ENCODE results near the gene FCF1.
"Not testable (repeated sequence)": the region's sequence is repeated elsewhere in the genome, so short reads cannot be mapped to it uniquely, and the experiment has no call there.

FCF1 gene

DNA sequence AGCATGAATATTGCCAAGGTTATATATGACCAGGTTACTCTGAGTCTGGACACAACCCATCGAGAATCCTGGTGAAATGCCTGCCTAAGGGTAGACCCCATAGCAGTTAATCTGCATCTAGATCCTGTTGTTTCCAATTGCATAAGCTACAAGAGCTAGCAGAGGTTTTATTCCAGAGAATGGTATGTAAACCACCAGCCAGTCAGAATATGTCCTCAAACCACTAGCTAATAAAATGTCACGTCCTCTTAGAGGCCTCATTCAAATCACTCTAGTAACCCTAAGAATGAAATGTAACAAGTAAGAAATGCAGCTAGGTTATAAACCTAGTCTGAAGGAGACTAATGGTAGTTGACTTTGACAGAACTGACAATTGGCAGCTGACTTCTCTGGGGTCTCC lies 41.2 kb downstream of the FCF1 start:
- in situ Hi-C loops (cut with MboI; ENCODE audit: low pct_unique_long_range_greater_than_20kb, low sequenced_read_pairs, unreplicated experiment), result no loop called here
- TF ChIP-seq, protein P1, sequence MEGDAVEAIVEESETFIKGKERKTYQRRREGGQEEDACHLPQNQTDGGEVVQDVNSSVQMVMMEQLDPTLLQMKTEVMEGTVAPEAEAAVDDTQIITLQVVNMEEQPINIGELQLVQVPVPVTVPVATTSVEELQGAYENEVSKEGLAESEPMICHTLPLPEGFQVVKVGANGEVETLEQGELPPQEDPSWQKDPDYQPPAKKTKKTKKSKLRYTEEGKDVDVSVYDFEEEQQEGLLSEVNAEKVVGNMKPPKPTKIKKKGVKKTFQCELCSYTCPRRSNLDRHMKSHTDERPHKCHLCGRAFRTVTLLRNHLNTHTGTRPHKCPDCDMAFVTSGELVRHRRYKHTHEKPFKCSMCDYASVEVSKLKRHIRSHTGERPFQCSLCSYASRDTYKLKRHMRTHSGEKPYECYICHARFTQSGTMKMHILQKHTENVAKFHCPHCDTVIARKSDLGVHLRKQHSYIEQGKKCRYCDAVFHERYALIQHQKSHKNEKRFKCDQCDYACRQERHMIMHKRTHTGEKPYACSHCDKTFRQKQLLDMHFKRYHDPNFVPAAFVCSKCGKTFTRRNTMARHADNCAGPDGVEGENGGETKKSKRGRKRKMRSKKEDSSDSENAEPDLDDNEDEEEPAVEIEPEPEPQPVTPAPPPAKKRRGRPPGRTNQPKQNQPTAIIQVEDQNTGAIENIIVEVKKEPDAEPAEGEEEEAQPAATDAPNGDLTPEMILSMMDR (IDR thresholded peaks at IDR 0.05; ENCODE audit: extremely low read depth, insufficient read depth, missing control alignments), result no peak
- DNase-seq (ENCODE audit: low spot score), result no peak

DNA sequence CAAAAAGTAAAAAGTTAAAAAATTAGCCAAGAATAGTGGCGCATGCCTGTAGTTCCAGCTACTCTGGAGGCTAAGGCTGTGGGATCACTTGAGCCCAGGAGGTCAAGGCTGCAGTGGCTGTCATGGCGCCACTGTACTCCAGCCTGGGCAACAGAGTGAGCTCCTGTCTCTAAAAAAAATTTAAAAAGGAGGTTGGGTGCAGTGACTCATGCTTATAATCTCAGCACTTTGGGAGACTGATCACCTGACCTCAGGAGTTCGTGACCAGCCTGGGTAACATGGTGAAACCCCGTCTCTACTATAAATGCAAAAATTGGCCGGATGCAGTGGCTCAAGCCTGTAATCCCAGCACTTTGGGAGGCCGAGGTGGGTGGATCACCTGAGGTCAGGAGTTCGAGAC lies 42.0 kb downstream of the FCF1 start:
- TF ChIP-seq, protein P1 (IDR thresholded peaks at IDR 0.05; ENCODE audit: extremely low read depth, insufficient read depth, missing control alignments), result no peak
- DNase-seq (ENCODE audit: low spot score), result no peak
- in situ Hi-C loops (cut with MboI; ENCODE audit: low pct_unique_long_range_greater_than_20kb, low sequenced_read_pairs, unreplicated experiment), result no loop called here

DNA sequence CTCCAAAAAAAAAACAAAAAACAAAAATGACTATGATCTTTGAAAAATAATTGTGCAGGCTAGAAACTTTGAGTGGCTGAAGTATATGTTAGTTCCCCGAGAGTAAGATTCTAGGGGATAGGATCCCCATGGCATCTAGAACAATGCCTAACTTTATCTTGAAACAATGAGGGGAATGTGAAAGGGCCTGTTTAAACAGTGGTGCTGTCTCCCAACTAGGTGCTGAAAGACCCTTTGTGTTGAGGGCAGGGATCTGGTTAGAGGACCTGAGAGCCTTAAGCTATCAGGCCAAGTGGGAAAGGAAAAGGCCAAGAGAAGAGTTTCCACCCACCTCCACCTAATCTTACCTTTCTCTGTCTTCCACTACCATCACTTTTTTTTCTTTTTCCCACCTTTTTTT lies 43.4 kb downstream of the FCF1 start:
- TF ChIP-seq, protein P1 (IDR thresholded peaks at IDR 0.05; ENCODE audit: extremely low read depth, insufficient read depth, missing control alignments), result no peak
- DNase-seq (ENCODE audit: low spot score), result no peak
- in situ Hi-C loops (cut with MboI; ENCODE audit: low pct_unique_long_range_greater_than_20kb, low sequenced_read_pairs, unreplicated experiment), result no loop called here

DNA sequence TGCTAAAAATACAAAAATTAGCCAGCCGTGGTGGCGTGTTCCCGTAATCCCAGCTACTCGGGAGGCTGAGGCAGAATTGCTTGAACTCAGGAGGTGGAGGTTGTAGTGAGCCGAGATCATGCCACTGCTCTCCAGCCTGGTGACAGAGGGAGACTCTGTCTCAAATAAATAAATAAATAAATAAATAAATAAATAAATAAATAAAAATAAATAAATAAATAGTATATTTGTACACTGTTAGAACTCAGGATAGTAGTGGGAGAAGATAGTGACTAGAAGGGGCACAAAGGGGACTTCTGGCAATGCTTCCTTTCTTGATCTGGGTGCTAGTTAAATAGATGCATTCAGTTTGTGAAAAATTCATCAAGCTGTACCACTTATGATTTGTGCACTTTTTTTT lies 45.6 kb downstream of the FCF1 start:
- in situ Hi-C loops (cut with MboI; ENCODE audit: low pct_unique_long_range_greater_than_20kb, low sequenced_read_pairs, unreplicated experiment); DNase-seq (ENCODE audit: low spot score): not testable (repeated sequence)

DNA sequence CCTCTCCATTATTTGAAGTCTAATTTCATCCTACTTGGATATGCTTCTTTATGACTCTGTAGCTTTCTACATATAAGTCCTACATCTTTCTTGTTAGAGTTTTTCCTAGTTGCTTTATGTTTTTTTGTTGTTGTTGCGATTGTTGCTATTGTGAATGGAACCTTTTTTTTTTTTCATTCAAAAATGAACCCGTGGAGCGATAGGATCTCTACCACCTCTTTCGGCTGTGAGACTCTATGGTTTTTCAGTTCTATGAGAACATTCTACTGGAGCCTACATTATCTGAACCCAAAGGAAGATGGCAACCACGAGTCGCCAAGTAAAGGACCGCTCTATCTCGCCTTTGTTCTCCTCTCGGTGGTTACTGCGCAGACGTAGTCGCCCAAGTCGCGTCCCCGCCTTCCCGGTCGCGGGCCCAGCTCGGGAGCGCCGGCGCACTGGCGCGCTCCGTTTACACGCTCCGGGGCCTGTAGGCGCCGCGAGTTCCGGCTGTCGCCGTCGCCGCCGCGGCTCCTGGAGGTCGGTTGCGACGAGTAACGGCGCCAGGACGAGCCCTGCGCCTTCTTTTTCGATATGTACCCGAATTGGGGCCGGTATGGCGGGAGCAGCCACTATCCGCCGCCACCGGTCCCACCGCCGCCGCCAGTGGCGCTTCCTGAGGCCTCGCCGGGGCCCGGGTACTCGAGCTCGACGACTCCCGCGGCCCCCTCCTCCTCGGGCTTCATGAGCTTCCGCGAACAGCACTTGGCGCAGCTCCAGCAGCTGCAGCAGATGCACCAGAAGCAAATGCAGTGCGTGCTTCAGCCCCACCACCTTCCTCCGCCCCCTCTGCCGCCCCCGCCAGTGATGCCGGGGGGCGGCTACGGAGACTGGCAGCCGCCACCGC lies 50.2 kb downstream of the FCF1 start, which contains the start of gene YLPM1:
Gene YLPM1 (plus strand): TSS at position 400 of the 886 bp plus-strand sequence. CDS start 174 bp downstream, at position 574.
- in situ Hi-C loops (cut with MboI; ENCODE audit: low pct_unique_long_range_greater_than_20kb, low sequenced_read_pairs, unreplicated experiment), result no loop called here
- TF ChIP-seq, protein P1 (IDR thresholded peaks at IDR 0.05; ENCODE audit: extremely low read depth, insufficient read depth, missing control alignments), result peak; percentile 46
- DNase-seq (ENCODE audit: low spot score), result peak; percentile 95

DNA sequence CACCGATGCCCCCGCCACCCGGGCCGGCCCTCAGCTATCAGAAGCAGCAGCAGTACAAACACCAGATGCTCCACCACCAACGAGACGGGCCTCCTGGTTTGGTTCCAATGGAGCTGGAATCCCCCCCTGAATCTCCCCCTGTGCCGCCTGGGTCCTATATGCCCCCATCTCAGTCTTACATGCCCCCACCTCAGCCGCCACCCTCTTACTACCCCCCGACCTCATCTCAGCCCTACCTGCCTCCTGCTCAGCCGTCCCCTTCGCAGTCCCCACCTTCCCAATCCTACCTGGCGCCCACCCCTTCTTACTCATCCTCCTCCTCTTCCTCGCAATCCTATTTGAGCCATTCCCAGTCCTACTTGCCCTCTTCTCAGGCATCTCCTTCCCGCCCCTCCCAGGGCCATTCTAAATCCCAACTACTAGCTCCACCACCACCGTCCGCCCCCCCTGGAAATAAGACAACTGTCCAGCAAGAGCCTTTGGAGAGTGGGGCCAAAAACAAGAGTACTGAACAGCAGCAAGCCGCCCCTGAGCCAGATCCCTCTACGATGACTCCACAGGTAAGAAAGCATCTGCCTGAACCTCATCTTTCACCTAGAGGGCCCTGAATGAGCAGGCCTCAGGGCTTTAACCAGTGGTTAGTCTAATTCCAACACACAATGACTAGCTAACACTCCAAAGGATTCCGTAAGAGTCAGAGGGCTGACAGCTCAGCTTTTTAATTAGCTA lies 51.0 kb downstream of the FCF1 start:
- in situ Hi-C loops (cut with MboI; ENCODE audit: low pct_unique_long_range_greater_than_20kb, low sequenced_read_pairs, unreplicated experiment), result no loop called here
- TF ChIP-seq, protein P1 (IDR thresholded peaks at IDR 0.05; ENCODE audit: extremely low read depth, insufficient read depth, missing control alignments), result no peak
- DNase-seq (ENCODE audit: low spot score), result no peak

DNA sequence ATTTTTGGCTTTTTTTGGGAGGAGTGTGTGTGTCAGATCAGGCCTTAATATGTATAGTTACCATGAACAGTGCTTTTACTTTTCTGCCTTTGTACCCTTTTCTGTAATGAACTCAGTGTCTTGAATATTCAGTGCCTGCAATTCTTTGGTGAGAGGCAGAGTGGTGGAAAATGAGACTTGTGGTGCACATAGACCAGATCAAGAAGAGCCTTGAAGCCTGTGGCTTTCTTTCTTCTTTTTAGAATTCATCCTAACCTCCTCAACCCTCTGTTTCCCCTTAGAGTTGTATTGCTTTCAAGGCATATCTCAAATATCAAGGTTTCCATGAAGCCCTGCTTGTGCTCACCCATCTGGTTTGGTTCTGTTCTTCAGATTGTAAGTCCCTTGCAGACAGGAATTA lies 52.8 kb downstream of the FCF1 start:
- in situ Hi-C loops (cut with MboI; ENCODE audit: low pct_unique_long_range_greater_than_20kb, low sequenced_read_pairs, unreplicated experiment), result no loop called here
- DNase-seq (ENCODE audit: low spot score), result no peak
- TF ChIP-seq, protein P1 (IDR thresholded peaks at IDR 0.05; ENCODE audit: extremely low read depth, insufficient read depth, missing control alignments), result no peak
